H1 (cell line): ENCODE results near the gene SMAD6. TPM values are rescaled to one million over a fixed set of nuclear protein-coding genes. Genes with fewer than 3 reads are reported as not detected.

Source experiments
- BCL11A ChIP-seq, 2 experiments: IDR thresholded peaks; one replicate each; pipeline ENCODE4 v1.6.1; 2011; ENCODE audit warnings: low read depth in 2 of 2, low read length in 2 of 2, mild to moderate bottlenecking in 2 of 2
- CHD7 ChIP-seq: fragments of 300-600 bp; sonication (generic); IDR thresholded peaks from 2 replicates; pipeline ENCODE4 v1.7.1; 2012; ENCODE audit warnings: low read length, moderate library complexity, mild to moderate bottlenecking, inconsistent platforms; ENCODE audit not compliant: insufficient replicate concordance
- KDM1A ChIP-seq: fragments of 200-600, 300-600 bp; sonication (generic); IDR thresholded peaks from 2 replicates; pipeline ENCODE4 v1.7.1; 2016; ENCODE audit warnings: mild to moderate bottlenecking, low read length, borderline replicate concordance
- RNF2 ChIP-seq: fragments of 200-900, 300-1000 bp; sonication (generic); IDR thresholded peaks from 2 replicates; pipeline ENCODE4 v1.7.1; 2016; ENCODE audit warnings: borderline replicate concordance, low read depth, mild to moderate bottlenecking, antibody characterized with exemption, low read length; ENCODE audit not compliant: poor library complexity, severe bottlenecking; ENCODE audit errors: missing control alignments
- polyA plus RNA-seq, 7 experiments: library from polyadenylated mRNA; depleted of rRNA in 3 of 7; stranded (reverse) in 5 of 7; unstranded in 2 of 7; fragments of >200 nt in 5 of 7; fragments of 200-250 nt in 2 of 7; gene quantifications; 1 replicate in 5 of 7; 2 replicates in 1 of 7; 4 replicates in 1 of 7; pipeline versions ENCODE4 v1.2.1 to v1.2.3, GENCODE V29; 2011 to 2013; ENCODE audit warnings: missing spikeins in 2 of 7, mixed read lengths in 2 of 7
- total RNA-seq: library from RNA; stranded (reverse); fragmentation: NEBNext Ultra II Directional; extraction: Animal tissue kit (Norgen Biotek cat#: 25700); gene quantifications from 2 replicates; pipeline ENCODE4 v1.2.1, GENCODE V29; 2021

The SMAD6 gene
- total and polyA plus RNA-seq, 2 of the 8 experiments (the other 6 are each of a cell fraction or from before 2014, with no cell fraction given), result 1.8 to 7.0 TPM

- no peak for TF ChIP-seq CHD7
- no peak for TF ChIP-seq KDM1A
- no peak for TF ChIP-seq BCL11A (IDR thresholded peaks at IDR 0.05; ENCODE audit: low read depth in 2 of 2, low read length in 2 of 2)
- no peak for TF ChIP-seq RNF2
Observed at GRCh38 chr15:66682865-66683264, 19.2 kb upstream of the SMAD6 start (continued).
